ENCODE data around the gene FAM184A.

GRCh38 chr6:118968416-118968815 lies 110.0 kb downstream of the FAM184A start:
- TF ChIP-seq POLR2AphosphoS5 (IDR thresholded peaks at IDR 0.05; ENCODE audit: low read depth) (no peak), EZH2 (IDR thresholded peaks at IDR 0.05; ENCODE audit: low read depth, unreplicated experiment) (no peak), CTCF (conservative IDR thresholded peaks at IDR 0.05; ENCODE audit: low read depth in 2 of 2) (peak; percentile 57 to 70), CREB1 (CRISPR knock-in tag; IDR thresholded peaks at IDR 0.05; ENCODE audit: low read depth) (no peak), EZH2phosphoT487 (IDR thresholded peaks at IDR 0.05; ENCODE audit: unreplicated experiment) (no peak), JUNB (IDR thresholded peaks at IDR 0.05; ENCODE audit: unreplicated experiment) (no peak), REST (IDR thresholded peaks at IDR 0.05; ENCODE audit: unreplicated experiment) (no peak)

Data from GM23338 (cell line).